Sigmoid colon (tissue), 4 donors: Measurements from ENCODE around the gene UNKL.

ENCODE experiments used
- CTCF ChIP-seq, 4 experiments: fragments of 450-650 bp in 3 of 4; fragments of 200-600 bp in 1 of 4; IDR thresholded peaks; one replicate each; pipeline ENCODE4 v1.5.1; 2016 to 2019; ENCODE audit warnings: antibody characterized with exemption in 4 of 4, mild to moderate bottlenecking in 3 of 4, moderate library complexity in 2 of 4
- POLR2A ChIP-seq, 2 donors: fragments of 450-650 bp; IDR thresholded peaks; one replicate each; pipeline ENCODE4 v1.6.1; 2016; ENCODE audit warnings: antibody characterized with exemption in 2 of 2, mild to moderate bottlenecking in 2 of 2, moderate library complexity in 2 of 2
- POLR2AphosphoS5 ChIP-seq, 4 donors: sonication (generic); formaldehyde crosslinking; IDR thresholded peaks; one replicate each; pipeline ENCODE4 v1.6.1; 2017; ENCODE audit warnings: antibody characterized with exemption in 4 of 4

GRCh38 chr16:1378804-1379303, 35.6 kb downstream of the UNKL start:
- TF ChIP-seq POLR2A (IDR thresholded peaks at IDR 0.05) (no peak), CTCF (IDR thresholded peaks at IDR 0.05) (no peak), POLR2AphosphoS5 (IDR thresholded peaks at IDR 0.05) (peak in 2 of 4 donors; percentile 13 to 78)
